Heart right ventricle (tissue), 16 donors: ENCODE data around the gene RASAL2. TPM values are rescaled to one million over a fixed set of nuclear protein-coding genes. Genes with fewer than 3 reads are reported as not detected.
"Not testable (repeated sequence)": the region's sequence is repeated elsewhere in the genome, so short reads cannot be mapped to it uniquely, and the experiment has no call there.

Source experiments
- ATAC-seq, 8 donors: fragments of 200-7000 bp; cut with Tn5 transposase; one replicate each; pipeline ENCODE4 v1.9.1; 2020; ENCODE audit warnings: mild to moderate bottlenecking in 8 of 8, moderate library complexity in 8 of 8, moderate number of reproducible peaks in 1 of 8
- DNase-seq, 2 donors: peaks; one replicate each; pipeline ENCODE4 v3.0.0-alpha.2; 2020
- H3K27ac ChIP-seq, 10 donors: fragments of 200-600 bp; sonication (generic) in 2 of 10; one replicate each; pipeline versions ENCODE4 v1.5.0 to v1.8.0; 2020 to 2022; ENCODE audit warnings: mild to moderate bottlenecking in 3 of 10
- H3K27me3 ChIP-seq, 7 donors: fragments of 200-600 bp; one replicate each; pipeline ENCODE4 v1.8.0; 2021 to 2022; ENCODE audit warnings: mild to moderate bottlenecking in 2 of 7
- H3K36me3 ChIP-seq, 9 donors: fragments of 200-600 bp; sonication (generic) in 1 of 9; one replicate each; pipeline versions ENCODE4 v1.5.0 to v1.8.0; 2020 to 2022; ENCODE audit warnings: mild to moderate bottlenecking in 2 of 9
- H3K4me1 ChIP-seq, 9 donors: fragments of 200-600 bp; sonication (generic) in 1 of 9; one replicate each; pipeline versions ENCODE4 v1.5.0 to v1.8.0; 2020 to 2022; ENCODE audit warnings: mild to moderate bottlenecking in 4 of 9
- H3K4me3 ChIP-seq, 10 donors: fragments of 200-600 bp; sonication (generic) in 2 of 10; one replicate each; pipeline versions ENCODE4 v1.5.0 to v1.8.0; 2020 to 2022; ENCODE audit warnings: mild to moderate bottlenecking in 7 of 10, moderate library complexity in 2 of 10
- H3K9me3 ChIP-seq, 11 donors: fragments of 200-600 bp in 10 of 11; sonication (generic) in 2 of 11; one replicate each; pipeline versions ENCODE4 v1.5.0 to v1.8.0; 2013 to 2022; ENCODE audit warnings: mild to moderate bottlenecking in 2 of 11, control low read depth in 1 of 11, moderate library complexity in 1 of 11
- CTCF ChIP-seq, 9 donors: fragments of 200-600 bp; sonication (generic) in 2 of 9; IDR thresholded peaks; one replicate each; pipeline versions ENCODE4 v1.5.0 to v1.8.0; 2021 to 2022; ENCODE audit warnings: antibody characterized with exemption in 9 of 9, mild to moderate bottlenecking in 5 of 9, moderate library complexity in 1 of 9
- WGBS, 2 donors: extraction: QIAGEN DNeasy Blood & Tissue Kit; methylation state at CpG; one replicate each; pipeline ENCODE4 v1.1.7; 2013; ENCODE audit warnings: inconsistent platforms in 1 of 2; 5-methylcytosine and 5-hydroxymethylcytosine counted together
- intact Hi-C, 10 donors: fragments of 100-400 bp; cut with DNase I; formaldehyde crosslinking; loops; one replicate each; pipeline versions ENCODE4 v1.11.1 to v1.14.2; 2022
- polyA plus RNA-seq, 2 donors: library from polyadenylated mRNA; stranded (reverse); fragments of 200-250 nt; gene quantifications; one replicate each; pipeline ENCODE4 v1.2.3, GENCODE V29; 2013
- total RNA-seq, 10 donors: library from RNA; stranded (reverse); fragmentation: NEBNext Ultra II Directional in 3 of 10; extraction: Animal tissue kit (Norgen Biotek cat#: 25700) in 3 of 10; gene quantifications; one replicate each; pipeline versions ENCODE4 v1.2.1 to v1.2.4, GENCODE V29; 2021 to 2023
- donor health status: Arrhythmogenic right ventricular cardiomyopathy.
- donor health status: ischemic (EF 13 %, LVEDD 7.1; RV severe dilation, severe dysfunction).
- donor health status: healthy with polysubstance abuse.
- donor health status: DM: no; HTN: yes; CAD: no.
- donor health status: DM: no; HTN: no; CAD: no.
- donor health status: ischemic (EF 25% LVEDD 6.9; RV normal size, moderate dysfunction).
- donor health status: ischemic (EF 25% LVEDD 5.7; RV mildly dilated, moderate dysfunction).
- donor health status: healthy.
- donor health status: DM: yes; HTN: yes; CAD: no.
- donor health status: Ischemic cardiomyopathy.
- donor health status: ischemic (EF 35%, LVEDD 5.7; RV mildly dilated, moderate dysfunction).
- donor health status: nonischemic (EF 11% LVEDD 7.7; RV severe dilation, severe dysfunction).
- donor health status: DM: yes; HTN: yes; CAD: no.
- donor health status: PGD.
- donor health status: ischemic (EF 29% LVEDD 5.4; RV normal size, mild dysfunction).
- donor health status: nonischemic (EF 23%, LVEDD 6.1; RV moderate dilation, normal function).

RASAL2 gene
- total and polyA plus RNA-seq, 12 donors = 3.5 to 59.8 (median 36.2) TPM

- Histone ChIP-seq H3K36me3 (peaks cover 0 to 20% (median 0%) of the 10 kb centered on the region in 9 donors), H3K27ac (no peak overlapping the region), H3K27me3 (no peaks in the 10 kb centered on the region), H3K9me3 (no peaks in the 10 kb centered on the region), H3K4me1 (peaks cover 0 to 27% (median 17%) of the 10 kb centered on the region in 9 donors), H3K4me3 (no peak overlapping the region)
- ATAC-seq (no peak), DNase-seq (no peak)
- TF ChIP-seq CTCF (IDR thresholded peaks at IDR 0.05) = no peak
- intact Hi-C loops = no loop called here
These were observed 295.5 kb downstream of the RASAL2 start for GRCh38 chr1:178389441-178389840.

GRCh38 chr1:178390280-178390679 is 296.4 kb downstream of the RASAL2 start:
- WGBS, 2 donors = 89 to 92% methylated on average over 8 of the region's 8 CpGs
- ATAC-seq = not testable (repeated sequence)

GRCh38 chr1:178393370-178393769 is 299.5 kb downstream of the RASAL2 start:
- no peak for TF ChIP-seq CTCF (IDR thresholded peaks at IDR 0.05)
- no peaks in the 10 kb centered on the region for H3K27me3 ChIP-seq
- H3K9me3 ChIP-seq = no peaks in the 10 kb centered on the region
- no peak overlapping the region for H3K27ac ChIP-seq
- no peak overlapping the region for H3K4me3 ChIP-seq
- peaks cover 0 to 20% (median 0%) of the 10 kb centered on the region in 9 donors for H3K36me3 ChIP-seq
- ATAC-seq (no peak), DNase-seq (no peak)
- H3K4me1 ChIP-seq = peaks cover 2 to 19% (median 13%) of the 10 kb centered on the region in 9 donors
- intact Hi-C loops = no loop called here
- 91 to 93% methylated on average over 10 of the region's 10 CpGs for WGBS, 2 donors

More at GRCh38 chr1:178390280-178390679, 296.4 kb downstream of the RASAL2 start:
- H3K27ac ChIP-seq, H3K27me3 ChIP-seq, H3K4me3 ChIP-seq, DNase-seq, H3K9me3 ChIP-seq, intact Hi-C loops: not testable (repeated sequence)
- H3K4me1 ChIP-seq = peaks cover 0 to 26% (median 17%) of the 10 kb centered on the region in 9 donors
- H3K36me3 ChIP-seq = peaks cover 0 to 20% (median 0%) of the 10 kb centered on the region in 9 donors

GRCh38 chr1:178396789-178397188 is 302.9 kb downstream of the RASAL2 start:
- peaks cover 0 to 1% (median 0%) of the 10 kb centered on the region in 9 donors for H3K36me3 ChIP-seq
- TF ChIP-seq CTCF (IDR thresholded peaks at IDR 0.05) = no peak
- no peak for ATAC-seq
- no peaks in the 10 kb centered on the region for H3K27me3 ChIP-seq
- no peaks in the 10 kb centered on the region for H3K9me3 ChIP-seq
- intact Hi-C loops = no loop called here
- peaks cover 0 to 9% (median 0%) of the 10 kb centered on the region in 9 donors for H3K4me1 ChIP-seq
- no peak for DNase-seq
- no peak overlapping the region for H3K27ac ChIP-seq
- H3K4me3 ChIP-seq = no peak overlapping the region

GRCh38 chr1:178397678-178398077 is 303.8 kb downstream of the RASAL2 start:
- Histone ChIP-seq H3K27ac (no peak overlapping the region), H3K4me3 (no peak overlapping the region), H3K27me3 (no peaks in the 10 kb centered on the region), H3K9me3 (no peaks in the 10 kb centered on the region), H3K4me1 (peaks cover 0 to 9% (median 0%) of the 10 kb centered on the region in 9 donors), H3K36me3 (no peaks in the 10 kb centered on the region)
- intact Hi-C loops = no loop called here
- no peak for TF ChIP-seq CTCF (IDR thresholded peaks at IDR 0.05)
- DNase-seq = no peak
- no peak for ATAC-seq
- WGBS, 2 donors = 91 to 94% methylated on average over 2 of the region's 2 CpGs
